NCI-H1694 treated with DMSO at 0.1 percent for 48 hours (cell line): ENCODE data around the gene DMD.
"Not testable (repeated sequence)": the region's sequence is repeated elsewhere in the genome, so short reads cannot be mapped to it uniquely, and the experiment has no call there.

ENCODE experiments used
- DNase-seq: peaks from one replicate; lab custom pipeline; 2025; lab: John Stamatoyannopoulos, UW

The DMD gene

GRCh38 chrX:31593353-31593752 lies 1618.0 kb downstream of the DMD start:
- no peak for DNase-seq

- DNase-seq: no peak
Measured at GRCh38 chrX:31591355-31591754, 1620.0 kb downstream of the DMD start.

GRCh38 chrX:31590581-31591114 lies 1620.7 kb downstream of the DMD start:
- no peak for DNase-seq

GRCh38 chrX:31589503-31589902 lies 1621.8 kb downstream of the DMD start:
- no peak for DNase-seq

GRCh38 chrX:31588355-31588754 lies 1623.0 kb downstream of the DMD start:
- DNase-seq: no peak

GRCh38 chrX:31583892-31584291 lies 1627.5 kb downstream of the DMD start:
- DNase-seq: not testable (repeated sequence)

GRCh38 chrX:31580726-31581125 lies 1630.6 kb downstream of the DMD start:
- DNase-seq: no peak

- DNase-seq: no peak
Measured at GRCh38 chrX:31580227-31580626, 1631.1 kb downstream of the DMD start.

- no peak for DNase-seq
Measured at GRCh38 chrX:31572360-31572759, 1639.0 kb downstream of the DMD start.

- DNase-seq: no peak
Measured at GRCh38 chrX:31570658-31571057, 1640.7 kb downstream of the DMD start.

- no peak for DNase-seq
Measured at GRCh38 chrX:31563792-31564191, 1647.6 kb downstream of the DMD start.

GRCh38 chrX:31555506-31555905 lies 1655.8 kb downstream of the DMD start:
- no peak for DNase-seq

- DNase-seq: no peak
Measured at GRCh38 chrX:31551913-31552312, 1659.4 kb downstream of the DMD start.

GRCh38 chrX:31550158-31550557 lies 1661.2 kb downstream of the DMD start:
- DNase-seq: no peak

- no peak for DNase-seq
Measured at GRCh38 chrX:31547816-31548215, 1663.5 kb downstream of the DMD start.

GRCh38 chrX:31547416-31547815 lies 1663.9 kb downstream of the DMD start:
- no peak for DNase-seq

GRCh38 chrX:31546126-31546525 lies 1665.2 kb downstream of the DMD start:
- DNase-seq: no peak

GRCh38 chrX:31545726-31546125 lies 1665.6 kb downstream of the DMD start:
- DNase-seq: no peak

- DNase-seq: no peak
Measured at GRCh38 chrX:31545191-31545590, 1666.2 kb downstream of the DMD start.

- no peak for DNase-seq
Measured at GRCh38 chrX:31543634-31544033, 1667.7 kb downstream of the DMD start.

- DNase-seq: no peak
Measured at GRCh38 chrX:31542566-31542965, 1668.8 kb downstream of the DMD start.

GRCh38 chrX:31540313-31540712 lies 1671.0 kb downstream of the DMD start:
- no peak for DNase-seq

- no peak for DNase-seq
Measured at GRCh38 chrX:31527455-31528126, 1683.8 kb downstream of the DMD start.

- DNase-seq: no peak
Measured at GRCh38 chrX:31523884-31524536, 1687.3 kb downstream of the DMD start.
